Mucosa of stomach (tissue), 1 donor: ENCODE data around the gene LRRN2.

ENCODE experiments used
- H3K27me3 ChIP-seq: one replicate; pipeline ENCODE4 v1.7.0; 2013; ENCODE audit warnings: mild to moderate bottlenecking, low read length; ENCODE audit not compliant: control insufficient read depth, insufficient read depth
- H3K36me3 ChIP-seq: one replicate; pipeline ENCODE4 v1.7.0; 2013; ENCODE audit warnings: low read length; ENCODE audit not compliant: control insufficient read depth, insufficient read depth
- H3K4me1 ChIP-seq: one replicate; pipeline ENCODE4 v1.7.0; 2013; ENCODE audit warnings: mild to moderate bottlenecking, low read length; ENCODE audit not compliant: control insufficient read depth, insufficient read depth
- H3K4me3 ChIP-seq: one replicate; pipeline ENCODE4 v1.7.0; 2013; ENCODE audit warnings: low read length
- H3K9ac ChIP-seq: one replicate; pipeline ENCODE4 v1.7.0; 2013; ENCODE audit warnings: mild to moderate bottlenecking, low read length, moderate library complexity
- H3K9me3 ChIP-seq: one replicate; pipeline ENCODE4 v1.7.0; 2013; ENCODE audit warnings: mild to moderate bottlenecking, low read length, moderate library complexity; ENCODE audit not compliant: control insufficient read depth
- donor health status: Pancreatic carcinoma.

Gene LRRN2

GRCh38 chr1:204680461-204680860, 5.1 kb downstream of the LRRN2 start:
- Histone ChIP-seq H3K4me1 (no peaks in the 10 kb centered on the region), H3K9ac (no peak overlapping the region), H3K36me3 (no peaks in the 10 kb centered on the region), H3K4me3 (no peak overlapping the region), H3K9me3 (no peaks in the 10 kb centered on the region), H3K27me3 (peaks cover 30% of the 10 kb centered on the region)

GRCh38 chr1:204680051-204680450, 5.5 kb downstream of the LRRN2 start:
- Histone ChIP-seq H3K4me1 (no peaks in the 10 kb centered on the region), H3K9me3 (no peaks in the 10 kb centered on the region), H3K36me3 (no peaks in the 10 kb centered on the region), H3K4me3 (no peak overlapping the region), H3K9ac (no peak overlapping the region), H3K27me3 (peaks cover 26% of the 10 kb centered on the region)

GRCh38 chr1:204678721-204679475, 6.6 kb downstream of the LRRN2 start:
- Histone ChIP-seq H3K9ac (no peak overlapping the region), H3K9me3 (no peaks in the 10 kb centered on the region), H3K36me3 (no peaks in the 10 kb centered on the region), H3K27me3 (peaks cover 15% of the 10 kb centered on the region), H3K4me3 (no peak overlapping the region), H3K4me1 (no peaks in the 10 kb centered on the region)

- no peaks in the 10 kb centered on the region for H3K36me3 ChIP-seq
- H3K4me1 ChIP-seq = no peaks in the 10 kb centered on the region
- no peak overlapping the region for H3K9ac ChIP-seq
- H3K4me3 ChIP-seq = no peak overlapping the region
- H3K9me3 ChIP-seq = no peaks in the 10 kb centered on the region
- peaks cover 10% of the 10 kb centered on the region for H3K27me3 ChIP-seq
Measured at GRCh38 chr1:204677864-204678263, 7.7 kb downstream of the LRRN2 start.

- H3K9me3 ChIP-seq = no peaks in the 10 kb centered on the region
- no peaks in the 10 kb centered on the region for H3K36me3 ChIP-seq
- H3K4me3 ChIP-seq = no peak overlapping the region
- H3K4me1 ChIP-seq = no peaks in the 10 kb centered on the region
- H3K27me3 ChIP-seq = peaks cover 13% of the 10 kb centered on the region
- H3K9ac ChIP-seq = no peak overlapping the region
Measured at GRCh38 chr1:204676043-204676442, 9.5 kb downstream of the LRRN2 start.

- Histone ChIP-seq H3K9ac (no peak overlapping the region), H3K9me3 (no peaks in the 10 kb centered on the region), H3K27me3 (peaks cover 11% of the 10 kb centered on the region), H3K4me3 (no peak overlapping the region), H3K36me3 (no peaks in the 10 kb centered on the region), H3K4me1 (no peaks in the 10 kb centered on the region)
Measured at GRCh38 chr1:204673909-204674649, 11.5 kb downstream of the LRRN2 start.

- no peaks in the 10 kb centered on the region for H3K36me3 ChIP-seq
- peaks cover 11% of the 10 kb centered on the region for H3K27me3 ChIP-seq
- no peaks in the 10 kb centered on the region for H3K4me1 ChIP-seq
- no peak overlapping the region for H3K4me3 ChIP-seq
- no peak overlapping the region for H3K9ac ChIP-seq
- H3K9me3 ChIP-seq = no peaks in the 10 kb centered on the region
Measured at GRCh38 chr1:204673209-204673608, 12.3 kb downstream of the LRRN2 start.

GRCh38 chr1:204672482-204673121, 12.9 kb downstream of the LRRN2 start:
- Histone ChIP-seq H3K4me1 (no peaks in the 10 kb centered on the region), H3K27me3 (peaks cover 9% of the 10 kb centered on the region), H3K36me3 (no peaks in the 10 kb centered on the region), H3K4me3 (no peak overlapping the region), H3K9me3 (no peaks in the 10 kb centered on the region), H3K9ac (no peak overlapping the region)

- Histone ChIP-seq H3K9me3 (no peaks in the 10 kb centered on the region), H3K4me3 (no peak overlapping the region), H3K27me3 (peaks cover 6% of the 10 kb centered on the region), H3K36me3 (no peaks in the 10 kb centered on the region), H3K4me1 (no peaks in the 10 kb centered on the region), H3K9ac (no peak overlapping the region)
Measured at GRCh38 chr1:204672069-204672468, 13.5 kb downstream of the LRRN2 start.

GRCh38 chr1:204670152-204670927, 15.2 kb downstream of the LRRN2 start:
- H3K9me3 ChIP-seq = no peaks in the 10 kb centered on the region
- no peak overlapping the region for H3K9ac ChIP-seq
- peaks cover 6% of the 10 kb centered on the region for H3K27me3 ChIP-seq
- no peaks in the 10 kb centered on the region for H3K4me1 ChIP-seq
- H3K36me3 ChIP-seq = no peaks in the 10 kb centered on the region
- no peak overlapping the region for H3K4me3 ChIP-seq

- Histone ChIP-seq H3K4me3 (no peak overlapping the region), H3K36me3 (no peaks in the 10 kb centered on the region), H3K9ac (no peak overlapping the region), H3K9me3 (no peaks in the 10 kb centered on the region), H3K4me1 (no peaks in the 10 kb centered on the region), H3K27me3 (peaks cover 6% of the 10 kb centered on the region)
Measured at GRCh38 chr1:204669579-204669978, 16.0 kb downstream of the LRRN2 start.

GRCh38 chr1:204664384-204664651, 21.2 kb downstream of the LRRN2 start:
- Histone ChIP-seq H3K9ac (no peak overlapping the region), H3K9me3 (no peaks in the 10 kb centered on the region), H3K36me3 (no peaks in the 10 kb centered on the region), H3K27me3 (no peaks in the 10 kb centered on the region), H3K4me3 (no peak overlapping the region), H3K4me1 (no peaks in the 10 kb centered on the region)
